Activated CD4-positive, alpha-beta T cell treated with anti-CD3 and anti-CD28 coated beads, Interleukin-2, amount 10 ng/mL, durations not matched to agents 7 days and 5 days (primary cell): Measurements from ENCODE around the gene MMP24OS. TPM values are rescaled to one million over a fixed set of nuclear protein-coding genes. Genes with fewer than 3 reads are reported as not detected.

ENCODE experiments used
- CTCF ChIA-PET: fragments of 350-600 bp; sonication (Branson Sonifier 250); formaldehyde crosslinking; loops from one replicate; lab custom pipeline; 2021; ENCODE audit warnings: antibody characterized with exemption; lab: Charles Lee
- POLR2A ChIA-PET: fragments of 350-600 bp; sonication (Branson Sonifier 250); formaldehyde crosslinking; loops from one replicate; lab custom pipeline; 2021; ENCODE audit warnings: antibody characterized with exemption; lab: Charles Lee
- DNase-seq: peaks from one replicate; pipeline ENCODE4 v3.0.0-alpha.2; 2020
- H3K27ac Mint-ChIP-seq: one replicate; pipeline ENCODE4 v1.8.0; 2021; ENCODE audit warnings: mild to moderate bottlenecking, moderate library complexity, mixed read lengths
- H3K27me3 Mint-ChIP-seq: one replicate; pipeline ENCODE4 v1.8.0; 2021; ENCODE audit warnings: mixed read lengths
- H3K36me3 Mint-ChIP-seq: one replicate; pipeline ENCODE4 v1.8.0; 2021; ENCODE audit warnings: low read depth, mixed read lengths
- H3K4me1 Mint-ChIP-seq: one replicate; pipeline ENCODE4 v1.8.0; 2021; ENCODE audit warnings: mixed read lengths
- H3K4me3 Mint-ChIP-seq: one replicate; pipeline ENCODE4 v1.8.0; 2021; ENCODE audit warnings: mild to moderate bottlenecking, moderate library complexity, mixed read lengths
- H3K9me3 Mint-ChIP-seq: one replicate; pipeline ENCODE4 v1.8.0; 2021; ENCODE audit warnings: mixed read lengths
- total RNA-seq, 2 experiments: library from RNA; stranded (reverse); gene quantifications; one replicate each; pipeline ENCODE4 v1.2.3, GENCODE V29; 2021

Gene MMP24OS
- total RNA-seq, 2 experiments from 2014 or later = 46.7 to 48.3 TPM

- Mint-ChIP-seq H3K36me3 (peaks cover 2% of the 10 kb centered on the region), H3K4me3 (no peak overlapping the region), H3K4me1 (peaks cover 34% of the 10 kb centered on the region), H3K27me3 (no peaks in the 10 kb centered on the region), H3K27ac (no peak overlapping the region), H3K9me3 (no peaks in the 10 kb centered on the region)
- CTCF ChIA-PET = interaction anchor here (0.6 to 1.3 kb wide), 4 partner anchors 18 to 786 kb away, joined by 3 read pairs; no protein-coding TSS in a partner anchor
- DNase-seq = no peak
- POLR2A ChIA-PET = no interaction called here
Measured at GRCh38 chr20:35248641-35249475, 29.1 kb downstream of the MMP24OS start.

DNA sequence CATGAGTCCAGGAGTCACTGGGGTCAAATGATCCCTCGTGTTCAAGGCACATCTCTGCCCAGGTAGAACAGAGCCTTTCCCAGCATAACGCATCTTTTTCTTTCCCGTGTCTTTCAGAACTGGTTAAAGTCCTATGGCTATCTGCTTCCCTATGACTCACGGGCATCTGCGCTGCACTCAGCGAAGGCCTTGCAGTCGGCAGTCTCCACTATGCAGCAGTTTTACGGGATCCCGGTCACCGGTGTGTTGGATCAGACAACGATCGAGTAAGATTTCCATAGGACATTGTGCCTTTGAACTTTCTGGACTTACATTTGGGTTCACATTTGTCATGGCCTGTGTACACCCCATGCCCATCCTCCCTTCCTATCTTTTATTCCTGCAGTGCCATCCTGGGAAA, 31.2 kb downstream of the MMP24OS start:
- CTCF ChIA-PET = interaction anchor here (0.6 to 0.7 kb wide), 3 partner anchors 14 to 371 kb away, joined by 3 read pairs; no protein-coding TSS in a partner anchor
- DNase-seq = no peak
- Mint-ChIP-seq H3K27ac (no peak overlapping the region), H3K4me1 (peaks cover 18% of the 10 kb centered on the region), H3K4me3 (no peak overlapping the region), H3K27me3 (no peaks in the 10 kb centered on the region), H3K9me3 (no peaks in the 10 kb centered on the region), H3K36me3 (no peaks in the 10 kb centered on the region)
- POLR2A ChIA-PET = no interaction called here

DNA sequence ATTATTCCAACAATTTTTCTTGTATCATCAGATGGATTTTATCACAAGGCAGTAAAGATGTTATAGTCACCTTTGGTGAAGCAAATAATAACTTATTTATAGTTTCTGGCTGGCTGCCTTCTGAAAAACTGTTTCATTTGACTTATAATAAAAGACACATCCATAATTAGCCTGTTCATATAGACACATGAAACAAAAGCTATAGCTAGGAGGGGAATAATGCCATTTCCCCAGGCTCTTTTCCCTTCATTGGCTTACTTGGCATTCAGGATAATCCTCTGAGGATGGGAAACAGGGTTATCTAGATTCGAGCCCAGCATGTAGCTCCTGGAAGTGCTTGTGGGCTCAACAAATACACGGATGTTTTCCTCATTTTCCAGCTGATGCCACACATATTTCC, 33.9 kb downstream of the MMP24OS start:
- Mint-ChIP-seq H3K4me1 (peaks cover 4% of the 10 kb centered on the region), H3K27ac (no peak overlapping the region), H3K4me3 (no peak overlapping the region), H3K9me3 (no peaks in the 10 kb centered on the region), H3K27me3 (peaks cover 3% of the 10 kb centered on the region), H3K36me3 (no peaks in the 10 kb centered on the region)
- POLR2A ChIA-PET = no interaction called here
- CTCF ChIA-PET = no interaction called here
- DNase-seq = no peak

- CTCF ChIA-PET = interaction anchor here (0.6 kb wide), 1 partner anchor 779 kb away, joined by 3 read pairs; no protein-coding TSS in a partner anchor
- peaks cover 3% of the 10 kb centered on the region for H3K27me3 Mint-ChIP-seq
- POLR2A ChIA-PET = no interaction called here
- no peak for DNase-seq
- no peak overlapping the region for H3K27ac Mint-ChIP-seq
- peaks cover 7% of the 10 kb centered on the region for H3K4me1 Mint-ChIP-seq
- no peaks in the 10 kb centered on the region for H3K9me3 Mint-ChIP-seq
- no peak overlapping the region for H3K4me3 Mint-ChIP-seq
- H3K36me3 Mint-ChIP-seq = no peaks in the 10 kb centered on the region
Measured at GRCh38 chr20:35243317-35243716, 34.6 kb downstream of the MMP24OS start.

- no peaks in the 10 kb centered on the region for H3K9me3 Mint-ChIP-seq
- CTCF ChIA-PET = interaction anchor here (1.0 kb wide), 1 partner anchor 11 kb away, joined by 3 read pairs; no protein-coding TSS in a partner anchor
- peaks cover 3% of the 10 kb centered on the region for H3K27me3 Mint-ChIP-seq
- POLR2A ChIA-PET = no interaction called here
- no peak overlapping the region for H3K4me3 Mint-ChIP-seq
- no peak for DNase-seq
- H3K36me3 Mint-ChIP-seq = no peaks in the 10 kb centered on the region
- H3K27ac Mint-ChIP-seq = no peak overlapping the region
- H3K4me1 Mint-ChIP-seq = peaks cover 6% of the 10 kb centered on the region
Measured at GRCh38 chr20:35240811-35241293, 37.1 kb downstream of the MMP24OS start.

- POLR2A ChIA-PET = no interaction called here
Measured at GRCh38 chr20:35240083-35240810, 37.7 kb downstream of the MMP24OS start.

GRCh38 chr20:35238735-35239134, 39.2 kb downstream of the MMP24OS start:
- Mint-ChIP-seq H3K36me3 (no peaks in the 10 kb centered on the region), H3K4me3 (no peak overlapping the region), H3K4me1 (peaks cover 6% of the 10 kb centered on the region), H3K9me3 (no peaks in the 10 kb centered on the region), H3K27ac (no peak overlapping the region), H3K27me3 (peaks cover 3% of the 10 kb centered on the region)
- DNase-seq = no peak
- ChIA-PET CTCF (no interaction called here), POLR2A (no interaction called here)

More at GRCh38 chr20:35240083-35240810, 37.7 kb downstream of the MMP24OS start:
- Mint-ChIP-seq H3K4me3 (no peak overlapping the region), H3K36me3 (no peaks in the 10 kb centered on the region), H3K27me3 (peaks cover 3% of the 10 kb centered on the region), H3K27ac (no peak overlapping the region), H3K4me1 (peaks cover 6% of the 10 kb centered on the region), H3K9me3 (no peaks in the 10 kb centered on the region)
- CTCF ChIA-PET = interaction anchor here (1.0 kb wide), 1 partner anchor 12 kb away, joined by 3 read pairs; no protein-coding TSS in a partner anchor
- DNase-seq = no peak

DNA sequence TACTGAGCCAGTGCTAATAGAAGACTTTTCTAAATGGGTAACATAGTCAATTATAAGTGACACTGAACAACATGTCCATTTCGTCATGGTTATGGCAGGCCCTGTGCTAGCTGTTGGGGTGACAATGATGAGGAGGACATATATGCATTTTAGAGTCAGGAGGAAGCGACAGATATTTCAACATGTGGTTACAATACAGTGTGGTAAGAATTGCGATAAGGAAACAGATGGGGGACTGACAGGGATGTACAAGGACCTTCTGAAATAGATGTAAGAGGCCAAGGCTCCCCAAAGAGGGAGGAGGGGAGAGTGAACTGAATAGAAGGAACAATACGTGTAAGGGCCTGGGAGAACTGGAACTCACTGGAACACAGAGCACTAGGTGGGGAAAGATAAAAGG, 39.8 kb downstream of the MMP24OS start:
- Mint-ChIP-seq H3K4me1 (peaks cover 6% of the 10 kb centered on the region), H3K4me3 (no peak overlapping the region), H3K36me3 (no peaks in the 10 kb centered on the region), H3K9me3 (no peaks in the 10 kb centered on the region), H3K27ac (no peak overlapping the region), H3K27me3 (peaks cover 3% of the 10 kb centered on the region)
- CTCF ChIA-PET = no interaction called here
- DNase-seq = no peak
- POLR2A ChIA-PET = no interaction called here

DNA sequence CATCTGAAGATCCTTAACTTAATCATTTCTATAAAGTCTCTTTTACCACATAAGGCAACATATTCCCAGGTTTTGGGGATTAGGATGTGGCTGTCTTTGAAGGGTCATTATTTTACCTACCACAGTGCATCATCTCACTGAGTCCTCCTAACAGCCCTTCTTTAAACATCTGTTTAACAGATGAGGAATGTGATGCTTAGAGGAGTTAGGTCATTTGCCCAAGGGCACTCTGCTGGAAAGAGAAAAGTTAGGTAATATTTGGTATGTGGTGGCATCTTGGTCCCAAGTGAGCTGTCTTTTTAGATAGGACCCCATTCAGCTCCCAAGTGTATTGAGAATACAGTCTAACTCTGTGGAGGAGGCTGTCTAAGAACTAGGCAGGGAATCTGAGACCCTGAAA, 40.4 kb downstream of the MMP24OS start:
- CTCF ChIA-PET = no interaction called here
- H3K4me1 Mint-ChIP-seq = peaks cover 8% of the 10 kb centered on the region

DNA sequence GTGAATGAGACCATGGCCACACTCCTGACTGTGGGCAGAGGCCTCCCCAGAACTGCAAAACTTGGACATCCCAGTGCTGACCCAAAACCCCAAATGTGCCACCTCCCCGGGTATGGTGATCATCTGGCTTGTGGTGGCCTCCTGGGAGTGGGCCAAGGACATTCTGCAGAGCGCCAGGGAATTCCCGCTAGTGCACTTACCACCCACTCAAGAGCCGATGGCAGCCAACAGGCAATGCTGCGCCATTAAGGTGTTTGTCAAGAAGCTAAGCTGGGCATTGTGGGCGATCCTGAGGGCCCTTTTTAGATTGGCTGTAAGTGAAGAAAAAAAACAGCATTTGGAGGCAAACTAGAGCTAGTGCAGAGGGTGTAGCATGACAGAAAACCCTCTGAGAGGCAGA, 42.0 kb downstream of the MMP24OS start:
- POLR2A ChIA-PET = no interaction called here
- peaks cover 5% of the 10 kb centered on the region for H3K27me3 Mint-ChIP-seq
- peaks cover 13% of the 10 kb centered on the region for H3K4me1 Mint-ChIP-seq
- DNase-seq = no peak
- H3K4me3 Mint-ChIP-seq = no peak overlapping the region
- H3K9me3 Mint-ChIP-seq = no peaks in the 10 kb centered on the region
- CTCF ChIA-PET = no interaction called here
- no peak overlapping the region for H3K27ac Mint-ChIP-seq
- H3K36me3 Mint-ChIP-seq = no peaks in the 10 kb centered on the region

More for the DNA sequence above, 40.4 kb downstream of the MMP24OS start:
- POLR2A ChIA-PET = no interaction called here
- Mint-ChIP-seq H3K27ac (no peak overlapping the region), H3K9me3 (no peaks in the 10 kb centered on the region), H3K4me3 (no peak overlapping the region), H3K36me3 (no peaks in the 10 kb centered on the region), H3K27me3 (peaks cover 3% of the 10 kb centered on the region)
- DNase-seq = no peak

DNA sequence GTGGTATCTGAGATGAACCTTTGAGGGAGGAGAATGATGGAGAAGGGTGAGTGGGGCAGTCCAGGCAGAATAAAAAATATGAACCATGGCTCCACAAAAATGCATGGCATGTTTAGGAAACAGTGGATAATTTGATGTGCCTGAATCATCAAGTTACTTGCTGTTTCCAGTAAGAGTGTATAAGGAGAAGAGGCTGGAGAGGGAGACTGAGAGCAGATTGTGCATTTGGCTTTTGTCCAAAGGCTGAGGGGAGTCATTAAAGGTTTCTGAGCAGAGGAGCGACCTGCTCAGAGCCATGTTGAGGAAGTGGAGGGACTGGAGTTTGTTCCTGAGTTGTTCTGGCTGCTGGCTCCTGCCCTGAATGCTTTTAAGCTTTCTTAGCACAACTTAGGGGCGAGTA, 45.3 kb downstream of the MMP24OS start:
- CTCF ChIA-PET = interaction anchor here (0.9 kb wide), 1 partner anchor 365 kb away, joined by 3 read pairs; no protein-coding TSS in a partner anchor

GRCh38 chr20:35226884-35227681, 50.8 kb downstream of the MMP24OS start:
- DNase-seq = peak; percentile 48
- Mint-ChIP-seq H3K9me3 (no peaks in the 10 kb centered on the region), H3K27me3 (peaks cover 55% of the 10 kb centered on the region), H3K36me3 (peaks cover 6% of the 10 kb centered on the region), H3K4me3 (peak overlapping the region; percentile 61), H3K27ac (no peak overlapping the region), H3K4me1 (peaks cover 16% of the 10 kb centered on the region)
- CTCF ChIA-PET = interaction anchor here (0.6 kb wide), 1 partner anchor 57 kb away, joined by 3 read pairs; no protein-coding TSS in a partner anchor
- POLR2A ChIA-PET = no interaction called here

More for the DNA sequence above, 45.3 kb downstream of the MMP24OS start:
- H3K27me3 Mint-ChIP-seq = peaks cover 26% of the 10 kb centered on the region
- DNase-seq = no peak
- POLR2A ChIA-PET = no interaction called here
- H3K27ac Mint-ChIP-seq = no peak overlapping the region
- H3K36me3 Mint-ChIP-seq = no peaks in the 10 kb centered on the region
- no peaks in the 10 kb centered on the region for H3K9me3 Mint-ChIP-seq
- H3K4me1 Mint-ChIP-seq = peaks cover 6% of the 10 kb centered on the region
- H3K4me3 Mint-ChIP-seq = no peak overlapping the region
